ENCODE results near the gene ATP6V0A4. TPM values are rescaled to one million over a fixed set of nuclear protein-coding genes. Genes with fewer than 3 reads are reported as not detected.
"Not testable (repeated sequence)": the region's sequence is repeated elsewhere in the genome, so short reads cannot be mapped to it uniquely, and the experiment has no call there.

The ATP6V0A4 gene
- total RNA-seq, 1 experiment from 2014 or later, result 7.7 TPM

DNA sequence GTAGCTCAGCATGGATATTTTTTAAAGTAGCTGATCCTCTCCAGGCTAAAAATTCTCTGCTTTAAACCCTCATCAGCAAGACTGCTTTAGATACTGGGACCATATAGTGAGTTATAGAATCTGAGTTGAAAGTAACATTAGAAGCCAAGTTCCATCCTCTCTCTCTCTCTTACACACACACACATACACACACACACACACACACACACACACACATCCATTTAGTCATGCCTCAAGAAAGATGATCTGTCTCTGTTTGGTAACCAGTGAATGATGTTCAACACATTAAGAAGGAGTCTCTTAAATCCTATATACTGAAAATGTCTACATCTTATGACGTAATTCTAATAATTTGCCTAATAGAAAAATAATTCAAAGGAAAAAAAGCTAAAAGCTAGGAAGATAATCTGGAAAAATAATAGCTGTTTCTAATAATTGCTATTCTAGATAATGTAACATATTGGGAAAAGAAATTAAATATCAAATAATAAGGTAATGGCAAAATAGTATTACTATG is 16.9 kb upstream of the ATP6V0A4 start:
- DNase-seq, result no peak
- Mint-ChIP-seq H3K36me3 (ENCODE audit: insufficient read depth, unreplicated experiment) (no peaks in the 10 kb centered on the region), H3K4me1 (ENCODE audit: low read depth, unreplicated experiment) (no peaks in the 10 kb centered on the region), H3K27me3 (ENCODE audit: unreplicated experiment) (no peaks in the 10 kb centered on the region), H3K27ac (ENCODE audit: unreplicated experiment) (no peak overlapping the region), H3K4me3 (ENCODE audit: low read depth, unreplicated experiment) (no peak overlapping the region), H3K9me3 (ENCODE audit: low read depth, unreplicated experiment) (no peaks in the 10 kb centered on the region)
- CTCF ChIA-PET, result no interaction called here
- BruUV-seq (replicated peaks), result no TSS peak
- intact Hi-C loops (cut with micrococcal nuclease; ENCODE audit: unreplicated experiment), result no loop called here
- TF ChIP-seq, protein P1, sequence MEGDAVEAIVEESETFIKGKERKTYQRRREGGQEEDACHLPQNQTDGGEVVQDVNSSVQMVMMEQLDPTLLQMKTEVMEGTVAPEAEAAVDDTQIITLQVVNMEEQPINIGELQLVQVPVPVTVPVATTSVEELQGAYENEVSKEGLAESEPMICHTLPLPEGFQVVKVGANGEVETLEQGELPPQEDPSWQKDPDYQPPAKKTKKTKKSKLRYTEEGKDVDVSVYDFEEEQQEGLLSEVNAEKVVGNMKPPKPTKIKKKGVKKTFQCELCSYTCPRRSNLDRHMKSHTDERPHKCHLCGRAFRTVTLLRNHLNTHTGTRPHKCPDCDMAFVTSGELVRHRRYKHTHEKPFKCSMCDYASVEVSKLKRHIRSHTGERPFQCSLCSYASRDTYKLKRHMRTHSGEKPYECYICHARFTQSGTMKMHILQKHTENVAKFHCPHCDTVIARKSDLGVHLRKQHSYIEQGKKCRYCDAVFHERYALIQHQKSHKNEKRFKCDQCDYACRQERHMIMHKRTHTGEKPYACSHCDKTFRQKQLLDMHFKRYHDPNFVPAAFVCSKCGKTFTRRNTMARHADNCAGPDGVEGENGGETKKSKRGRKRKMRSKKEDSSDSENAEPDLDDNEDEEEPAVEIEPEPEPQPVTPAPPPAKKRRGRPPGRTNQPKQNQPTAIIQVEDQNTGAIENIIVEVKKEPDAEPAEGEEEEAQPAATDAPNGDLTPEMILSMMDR (IDR thresholded peaks at IDR 0.05; ENCODE audit: unreplicated experiment), result no peak

DNA sequence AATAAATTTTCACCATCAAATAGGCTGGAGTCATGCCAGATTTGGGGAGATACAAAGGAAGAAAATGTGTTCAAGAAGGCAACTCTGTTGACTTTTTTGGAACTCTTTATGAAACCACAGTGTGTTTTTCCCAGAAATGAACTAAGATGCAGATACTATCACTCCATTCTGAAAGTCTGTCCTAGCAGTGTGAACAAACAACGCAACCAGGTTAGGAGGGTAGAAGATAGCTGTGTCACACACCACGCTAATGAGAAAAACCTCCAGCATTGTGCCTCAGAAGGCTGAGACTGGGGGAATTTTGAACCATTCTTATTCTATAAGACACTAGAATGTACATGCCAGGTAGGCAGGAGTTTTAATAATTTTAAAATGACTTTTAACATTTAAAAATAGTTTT is 15.9 kb upstream of the ATP6V0A4 start:
- no peaks in the 10 kb centered on the region for H3K27me3 Mint-ChIP-seq (ENCODE audit: unreplicated experiment)
- CTCF ChIA-PET, result interaction anchor here (0.6 kb wide), 1 partner anchor 114 kb away, joined by 6 read pairs; no protein-coding TSS in a partner anchor

DNA sequence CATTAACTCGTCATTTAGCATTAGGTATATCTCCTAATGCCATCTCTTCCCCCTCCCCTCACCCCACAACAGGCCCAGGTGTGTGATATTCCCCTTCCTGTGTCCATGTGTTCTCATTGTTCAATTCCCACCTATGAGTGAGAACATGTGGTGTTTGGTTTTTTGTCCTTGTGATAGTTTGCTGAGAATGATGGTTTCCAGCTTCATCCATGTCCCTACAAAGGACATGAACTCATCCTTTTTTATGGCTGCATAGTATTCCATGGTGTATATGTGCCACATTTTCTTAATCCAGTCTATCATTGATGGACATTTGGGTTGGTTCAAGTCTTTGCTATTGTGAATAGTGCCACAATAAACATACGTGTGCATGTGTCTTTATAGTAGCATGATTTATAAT is 13.3 kb upstream of the ATP6V0A4 start:
- CTCF ChIA-PET; H3K27me3 Mint-ChIP-seq (ENCODE audit: unreplicated experiment); H3K4me3 Mint-ChIP-seq (ENCODE audit: low read depth, unreplicated experiment); H3K27ac Mint-ChIP-seq (ENCODE audit: unreplicated experiment); H3K36me3 Mint-ChIP-seq (ENCODE audit: insufficient read depth, unreplicated experiment); intact Hi-C loops (cut with micrococcal nuclease; ENCODE audit: unreplicated experiment); H3K9me3 Mint-ChIP-seq (ENCODE audit: low read depth, unreplicated experiment); H3K4me1 Mint-ChIP-seq (ENCODE audit: low read depth, unreplicated experiment); BruUV-seq (replicated peaks); DNase-seq: not testable (repeated sequence)

More for the DNA sequence above, 15.9 kb upstream of the ATP6V0A4 start:
- DNase-seq, result no peak
- H3K27ac Mint-ChIP-seq (ENCODE audit: unreplicated experiment), result no peak overlapping the region
- H3K9me3 Mint-ChIP-seq (ENCODE audit: low read depth, unreplicated experiment), result no peaks in the 10 kb centered on the region
- H3K4me3 Mint-ChIP-seq (ENCODE audit: low read depth, unreplicated experiment), result no peak overlapping the region
- no peaks in the 10 kb centered on the region for H3K36me3 Mint-ChIP-seq (ENCODE audit: insufficient read depth, unreplicated experiment)
- TF ChIP-seq, protein P1 (IDR thresholded peaks at IDR 0.05; ENCODE audit: unreplicated experiment), result no peak
- no TSS peak for BruUV-seq (replicated peaks)
- no peaks in the 10 kb centered on the region for H3K4me1 Mint-ChIP-seq (ENCODE audit: low read depth, unreplicated experiment)
- intact Hi-C loops (cut with micrococcal nuclease; ENCODE audit: unreplicated experiment), result no loop called here

DNA sequence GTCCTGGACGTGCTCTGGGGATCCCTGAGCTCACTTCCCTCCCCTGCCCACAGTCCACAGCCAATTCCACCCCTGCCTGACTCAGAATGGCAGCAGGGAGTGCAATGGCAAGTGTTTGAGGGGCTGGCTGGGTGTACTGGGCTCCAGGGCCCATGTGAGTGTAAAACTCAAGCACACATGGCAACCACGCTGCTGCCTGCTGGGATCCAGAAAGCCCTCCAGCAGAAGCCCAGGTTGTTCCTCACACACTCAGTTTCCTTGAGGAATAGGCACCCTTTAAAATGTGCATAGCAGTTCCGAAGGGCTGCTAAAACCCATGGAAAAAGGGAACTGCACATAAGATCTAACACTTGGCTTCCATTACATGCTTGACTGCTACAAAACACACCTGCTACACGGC is 11.3 kb upstream of the ATP6V0A4 start:
- Mint-ChIP-seq H3K4me1 (ENCODE audit: low read depth, unreplicated experiment) (no peaks in the 10 kb centered on the region), H3K36me3 (ENCODE audit: insufficient read depth, unreplicated experiment) (no peaks in the 10 kb centered on the region), H3K4me3 (ENCODE audit: low read depth, unreplicated experiment) (no peak overlapping the region), H3K9me3 (ENCODE audit: low read depth, unreplicated experiment) (no peaks in the 10 kb centered on the region), H3K27ac (ENCODE audit: unreplicated experiment) (no peak overlapping the region), H3K27me3 (ENCODE audit: unreplicated experiment) (no peaks in the 10 kb centered on the region)
- DNase-seq, result no peak
- CTCF ChIA-PET, result no interaction called here
- TF ChIP-seq, protein P1 (IDR thresholded peaks at IDR 0.05; ENCODE audit: unreplicated experiment), result no peak
- no TSS peak for BruUV-seq (replicated peaks)
- intact Hi-C loops (cut with micrococcal nuclease; ENCODE audit: unreplicated experiment), result no loop called here

DNA sequence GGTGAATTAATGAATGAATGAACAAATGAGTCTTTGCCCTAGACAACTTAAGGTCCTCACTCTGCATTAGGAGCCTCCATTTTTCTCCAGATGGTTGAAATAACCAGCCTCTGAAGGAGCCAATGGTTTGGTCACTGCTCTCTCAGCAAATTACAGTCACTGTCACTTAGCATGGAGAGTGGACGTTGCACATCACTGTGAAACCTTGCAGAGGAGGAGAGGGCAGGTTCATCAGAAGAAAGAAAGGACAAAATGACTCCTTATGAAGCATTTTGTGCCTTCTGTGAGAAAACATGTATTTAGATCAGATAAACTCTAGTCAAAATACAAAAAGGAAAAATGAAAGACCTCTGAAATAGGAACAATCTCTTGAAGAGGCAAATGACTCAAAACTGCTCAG is 6.6 kb upstream of the ATP6V0A4 start:
- Mint-ChIP-seq H3K9me3 (ENCODE audit: low read depth, unreplicated experiment) (no peaks in the 10 kb centered on the region), H3K4me3 (ENCODE audit: low read depth, unreplicated experiment) (no peak overlapping the region), H3K36me3 (ENCODE audit: insufficient read depth, unreplicated experiment) (no peaks in the 10 kb centered on the region), H3K27me3 (ENCODE audit: unreplicated experiment) (no peaks in the 10 kb centered on the region), H3K4me1 (ENCODE audit: low read depth, unreplicated experiment) (peaks cover 14% of the 10 kb centered on the region), H3K27ac (ENCODE audit: unreplicated experiment) (no peak overlapping the region)
- intact Hi-C loops (cut with micrococcal nuclease; ENCODE audit: unreplicated experiment), result no loop called here
- no peak for DNase-seq
- CTCF ChIA-PET, result no interaction called here
- BruUV-seq (replicated peaks), result no TSS peak
- TF ChIP-seq, protein P1 (IDR thresholded peaks at IDR 0.05; ENCODE audit: unreplicated experiment), result no peak

All from Calu3 (cell line).